ENCODE results near the gene EIF5A.

The EIF5A gene

DNA sequence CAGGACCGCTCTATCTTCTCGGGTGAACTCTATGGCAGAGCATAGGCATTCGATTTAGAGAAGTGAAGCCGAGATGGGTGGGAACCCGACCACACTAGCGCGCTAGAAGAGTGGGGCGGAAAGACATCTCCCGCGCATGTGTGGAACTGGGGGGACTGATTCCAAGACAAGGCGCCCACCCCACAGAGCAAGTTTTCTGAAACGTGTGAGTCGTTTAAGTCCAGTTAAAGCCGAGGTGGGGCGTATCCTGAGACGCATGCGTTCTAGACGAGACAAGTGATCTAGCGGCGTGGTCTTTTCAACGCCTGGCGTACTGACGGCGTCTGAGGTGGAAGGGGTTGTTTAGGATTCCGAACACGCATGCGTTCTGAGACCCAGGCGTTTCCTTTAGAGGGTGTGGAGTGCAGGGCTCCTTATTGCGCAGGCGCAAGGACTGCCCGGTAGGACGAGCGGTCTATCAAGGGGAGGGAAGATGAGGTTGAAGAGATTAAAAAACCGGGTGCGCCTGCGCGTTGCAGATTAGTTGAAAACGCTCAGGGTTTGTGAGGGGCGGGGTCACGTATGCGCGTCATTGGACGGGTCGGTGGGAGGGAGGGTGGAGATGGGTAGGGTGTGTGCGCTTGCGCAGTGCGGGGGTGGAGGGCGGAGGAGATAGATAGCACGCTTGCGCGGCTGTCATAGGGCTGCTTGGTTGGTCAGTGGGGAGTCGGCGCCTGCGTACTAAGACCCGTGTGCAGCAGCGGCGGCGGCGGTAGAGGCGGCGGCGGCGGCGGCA, at the start of gene EIF5A:
Gene EIF5A, plus strand, starts transcription at position 718 of the 775 bp plus-strand sequence. CDS start 2,008 bp downstream, outside the sequence.
- H3K36me3 ChIP-seq: peaks cover 23 to 30% (median 25%) of the 10 kb centered on the region in 3 donors
- H3K27me3 ChIP-seq: peaks cover 0 to 2% of the 10 kb centered on the region in 2 donors
- H3K4me3 ChIP-seq: peak within 1 kb of the TSS; percentile 91 to 98
- peaks cover 0 to 34% (median 27%) of the 10 kb centered on the region in 4 donors for H3K4me1 ChIP-seq
- peak within 1 kb of the TSS; percentile 95 to 99 for H3K27ac ChIP-seq
- TF ChIP-seq, protein P1, sequence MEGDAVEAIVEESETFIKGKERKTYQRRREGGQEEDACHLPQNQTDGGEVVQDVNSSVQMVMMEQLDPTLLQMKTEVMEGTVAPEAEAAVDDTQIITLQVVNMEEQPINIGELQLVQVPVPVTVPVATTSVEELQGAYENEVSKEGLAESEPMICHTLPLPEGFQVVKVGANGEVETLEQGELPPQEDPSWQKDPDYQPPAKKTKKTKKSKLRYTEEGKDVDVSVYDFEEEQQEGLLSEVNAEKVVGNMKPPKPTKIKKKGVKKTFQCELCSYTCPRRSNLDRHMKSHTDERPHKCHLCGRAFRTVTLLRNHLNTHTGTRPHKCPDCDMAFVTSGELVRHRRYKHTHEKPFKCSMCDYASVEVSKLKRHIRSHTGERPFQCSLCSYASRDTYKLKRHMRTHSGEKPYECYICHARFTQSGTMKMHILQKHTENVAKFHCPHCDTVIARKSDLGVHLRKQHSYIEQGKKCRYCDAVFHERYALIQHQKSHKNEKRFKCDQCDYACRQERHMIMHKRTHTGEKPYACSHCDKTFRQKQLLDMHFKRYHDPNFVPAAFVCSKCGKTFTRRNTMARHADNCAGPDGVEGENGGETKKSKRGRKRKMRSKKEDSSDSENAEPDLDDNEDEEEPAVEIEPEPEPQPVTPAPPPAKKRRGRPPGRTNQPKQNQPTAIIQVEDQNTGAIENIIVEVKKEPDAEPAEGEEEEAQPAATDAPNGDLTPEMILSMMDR (IDR thresholded peaks at IDR 0.05): peak in 1 of 2 experiments; percentile 3
- DNase-seq: peak; percentile 99 to 100
- H3K9me3 ChIP-seq: no peaks in the 10 kb centered on the region
- intact Hi-C loops (cut with DNase I; ENCODE audit: low total_unique reads): no loop called here

DNA sequence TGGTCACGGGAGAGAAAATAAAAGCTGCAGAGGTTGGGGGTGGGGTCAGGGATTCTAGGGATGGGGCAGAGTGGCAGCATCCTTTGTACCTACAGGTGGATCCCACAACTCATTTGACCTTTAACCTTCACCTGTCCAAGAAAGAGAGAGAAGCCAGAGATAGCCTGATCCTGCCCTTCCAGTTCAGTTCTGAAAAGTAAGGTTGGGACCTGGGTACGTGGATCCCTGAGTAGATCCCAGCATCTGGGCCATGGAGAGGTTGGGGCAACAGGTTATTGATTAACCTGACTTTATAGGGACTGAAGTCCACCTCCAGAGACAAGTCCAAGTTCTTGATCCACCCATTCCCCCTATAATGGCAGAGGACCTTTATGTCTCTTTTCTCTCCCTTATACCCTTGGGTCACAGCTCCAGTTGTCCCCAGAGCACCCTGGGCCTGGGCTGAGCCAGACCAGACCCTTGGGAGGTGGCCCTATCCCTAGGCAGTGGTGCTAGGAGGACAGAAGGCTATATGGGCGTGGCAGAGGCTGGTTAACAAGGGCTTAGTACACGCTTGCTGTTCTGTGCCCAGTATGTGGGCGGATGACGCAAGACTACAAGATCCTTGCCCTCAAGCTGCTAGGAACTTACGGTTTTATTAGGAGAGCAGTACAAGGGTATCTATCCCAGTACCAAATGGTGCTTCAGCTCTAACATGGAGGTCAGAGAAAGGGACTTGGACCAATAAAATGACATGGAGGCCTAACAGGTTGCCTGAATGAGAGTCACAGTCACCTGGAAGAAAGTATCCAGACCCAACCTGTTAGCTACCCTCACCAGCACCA, 48.5 kb upstream of the EIF5A start:
- Histone ChIP-seq H3K36me3 (peaks cover 30 to 62% (median 55%) of the 10 kb centered on the region in 3 donors), H3K9me3 (no peaks in the 10 kb centered on the region), H3K27me3 (peaks cover 6 to 39% of the 10 kb centered on the region in 2 donors), H3K27ac (no peak overlapping the region), H3K4me1 (peaks cover 0 to 38% (median 21%) of the 10 kb centered on the region in 4 donors), H3K4me3 (no peak overlapping the region)
- DNase-seq: no peak
- TF ChIP-seq, protein P1 (IDR thresholded peaks at IDR 0.05): no peak
- intact Hi-C loops (cut with DNase I; ENCODE audit: low total_unique reads): loop anchor here (10.0 kb wide), 2 partner anchors 86 to 306 kb away; partner anchors contain the start of gene SENP3

DNA sequence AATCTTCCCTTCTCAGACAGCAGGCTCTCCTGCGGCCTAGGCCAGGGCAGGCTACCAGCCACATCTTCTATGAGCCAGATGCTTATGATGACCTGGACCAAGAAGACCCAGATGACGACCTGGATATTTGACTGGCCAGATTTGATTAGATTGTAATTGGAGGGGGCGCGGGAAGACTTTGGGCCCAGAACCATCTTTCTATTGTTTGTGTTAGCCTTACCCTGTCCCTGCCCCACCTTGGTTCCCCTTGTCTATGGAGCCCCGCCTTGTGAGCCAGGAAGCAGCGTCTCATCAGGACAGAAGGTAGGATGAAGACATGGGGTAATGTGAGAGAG, 47.9 kb upstream of the EIF5A start:
- no peaks in the 10 kb centered on the region for H3K9me3 ChIP-seq
- TF ChIP-seq, protein P1 (IDR thresholded peaks at IDR 0.05): no peak
- H3K27me3 ChIP-seq: peaks cover 6 to 44% of the 10 kb centered on the region in 2 donors
- no peak for DNase-seq
- H3K27ac ChIP-seq: no peak overlapping the region
- H3K36me3 ChIP-seq: peaks cover 30 to 58% (median 51%) of the 10 kb centered on the region in 3 donors
- H3K4me1 ChIP-seq: peaks cover 0 to 38% (median 21%) of the 10 kb centered on the region in 4 donors
- no peak overlapping the region for H3K4me3 ChIP-seq
- intact Hi-C loops (cut with DNase I; ENCODE audit: low total_unique reads): loop anchor here (10.0 kb wide), 2 partner anchors 85 to 305 kb away; partner anchors contain the start of gene SENP3

DNA sequence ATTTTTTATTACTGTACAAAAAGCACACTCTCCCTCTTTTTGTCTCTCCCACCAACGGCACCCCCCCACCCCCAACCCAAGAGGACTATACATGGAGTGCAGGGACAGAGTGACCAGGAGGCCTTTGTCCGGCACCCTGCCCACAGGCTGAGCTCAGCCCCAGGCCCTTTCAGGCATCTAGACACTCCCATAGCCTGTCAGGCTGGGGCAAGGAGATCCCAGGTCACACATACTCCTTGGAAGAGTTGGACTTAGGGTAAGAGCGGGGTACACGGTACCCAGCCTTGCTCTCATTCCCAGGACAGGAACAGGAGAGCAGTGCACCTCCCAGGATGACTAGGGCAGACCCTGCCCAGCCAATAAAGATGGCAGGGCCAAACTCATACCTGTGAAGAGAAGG, 47.3 kb upstream of the EIF5A start:
- Histone ChIP-seq H3K9me3 (no peaks in the 10 kb centered on the region), H3K27ac (no peak overlapping the region), H3K4me3 (no peak overlapping the region), H3K36me3 (peaks cover 26 to 52% (median 44%) of the 10 kb centered on the region in 3 donors), H3K4me1 (peaks cover 0 to 38% (median 21%) of the 10 kb centered on the region in 4 donors), H3K27me3 (peaks cover 6 to 49% of the 10 kb centered on the region in 2 donors)
- DNase-seq: no peak
- TF ChIP-seq, protein P1 (IDR thresholded peaks at IDR 0.05): no peak
- intact Hi-C loops (cut with DNase I; ENCODE audit: low total_unique reads): loop anchor here (5.0 kb wide), 1 partner anchor 42 kb away; no protein-coding TSS in a partner anchor

DNA sequence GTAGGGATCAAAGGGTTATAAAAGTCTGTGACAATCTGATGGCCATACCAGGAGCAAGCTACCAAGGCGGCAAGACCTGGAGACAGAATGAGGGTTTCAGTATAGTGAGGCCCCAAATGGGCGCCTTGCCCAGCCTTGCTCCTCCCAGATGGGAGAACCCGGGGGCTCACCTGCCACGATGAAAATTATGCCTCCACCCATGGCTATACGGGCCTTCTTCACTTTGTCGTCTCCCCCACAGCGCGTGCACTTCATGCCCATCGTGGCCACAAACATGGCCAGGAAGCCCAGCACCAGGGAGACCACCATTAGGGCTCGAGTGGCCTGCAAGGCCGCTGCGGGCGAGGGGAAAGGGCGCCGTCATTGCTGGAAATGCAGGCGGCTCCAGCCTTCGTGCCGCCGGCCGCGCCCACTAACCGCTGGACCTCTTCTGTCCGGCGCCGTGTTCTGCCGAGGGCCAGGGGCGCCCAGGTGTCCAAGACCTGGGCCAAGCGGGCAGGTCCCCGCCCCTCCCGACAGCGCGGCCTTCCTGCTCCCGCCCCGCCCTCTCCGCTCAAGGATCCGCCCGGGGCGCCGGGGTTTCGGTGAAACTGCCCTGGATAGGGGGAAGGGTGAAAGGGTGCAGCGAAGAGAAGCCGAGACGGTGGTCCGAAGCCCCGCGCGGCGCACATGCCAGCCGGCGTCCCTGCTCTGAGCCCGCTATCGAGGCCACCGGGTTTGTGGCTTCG, 46.6 kb upstream of the EIF5A start:
- TF ChIP-seq, protein P1 (IDR thresholded peaks at IDR 0.05): no peak
- DNase-seq: no peak
- H3K27ac ChIP-seq: no peak overlapping the region
- H3K9me3 ChIP-seq: no peaks in the 10 kb centered on the region
- peaks cover 19 to 45% (median 38%) of the 10 kb centered on the region in 3 donors for H3K36me3 ChIP-seq
- H3K4me3 ChIP-seq: peak overlapping the region; percentile 32 to 52
- H3K4me1 ChIP-seq: peaks cover 0 to 38% (median 21%) of the 10 kb centered on the region in 4 donors
- intact Hi-C loops (cut with DNase I; ENCODE audit: low total_unique reads): loop anchor here (5.0 kb wide), 1 partner anchor 41 kb away; no protein-coding TSS in a partner anchor
- H3K27me3 ChIP-seq: peaks cover 6 to 56% of the 10 kb centered on the region in 2 donors
